ENCODE results near the gene LPGAT1. TPM values are rescaled to one million over a fixed set of nuclear protein-coding genes. Genes with fewer than 3 reads are reported as not detected.
A peak's percentile ranks its signal among the peaks of the same experiment; 100 is the strongest.

Gene LPGAT1, protein sequence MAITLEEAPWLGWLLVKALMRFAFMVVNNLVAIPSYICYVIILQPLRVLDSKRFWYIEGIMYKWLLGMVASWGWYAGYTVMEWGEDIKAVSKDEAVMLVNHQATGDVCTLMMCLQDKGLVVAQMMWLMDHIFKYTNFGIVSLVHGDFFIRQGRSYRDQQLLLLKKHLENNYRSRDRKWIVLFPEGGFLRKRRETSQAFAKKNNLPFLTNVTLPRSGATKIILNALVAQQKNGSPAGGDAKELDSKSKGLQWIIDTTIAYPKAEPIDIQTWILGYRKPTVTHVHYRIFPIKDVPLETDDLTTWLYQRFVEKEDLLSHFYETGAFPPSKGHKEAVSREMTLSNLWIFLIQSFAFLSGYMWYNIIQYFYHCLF
- 10 to 100 TPM; 49.0 to 76.2 (median 62.2) TPM for total RNA-seq

DNA sequence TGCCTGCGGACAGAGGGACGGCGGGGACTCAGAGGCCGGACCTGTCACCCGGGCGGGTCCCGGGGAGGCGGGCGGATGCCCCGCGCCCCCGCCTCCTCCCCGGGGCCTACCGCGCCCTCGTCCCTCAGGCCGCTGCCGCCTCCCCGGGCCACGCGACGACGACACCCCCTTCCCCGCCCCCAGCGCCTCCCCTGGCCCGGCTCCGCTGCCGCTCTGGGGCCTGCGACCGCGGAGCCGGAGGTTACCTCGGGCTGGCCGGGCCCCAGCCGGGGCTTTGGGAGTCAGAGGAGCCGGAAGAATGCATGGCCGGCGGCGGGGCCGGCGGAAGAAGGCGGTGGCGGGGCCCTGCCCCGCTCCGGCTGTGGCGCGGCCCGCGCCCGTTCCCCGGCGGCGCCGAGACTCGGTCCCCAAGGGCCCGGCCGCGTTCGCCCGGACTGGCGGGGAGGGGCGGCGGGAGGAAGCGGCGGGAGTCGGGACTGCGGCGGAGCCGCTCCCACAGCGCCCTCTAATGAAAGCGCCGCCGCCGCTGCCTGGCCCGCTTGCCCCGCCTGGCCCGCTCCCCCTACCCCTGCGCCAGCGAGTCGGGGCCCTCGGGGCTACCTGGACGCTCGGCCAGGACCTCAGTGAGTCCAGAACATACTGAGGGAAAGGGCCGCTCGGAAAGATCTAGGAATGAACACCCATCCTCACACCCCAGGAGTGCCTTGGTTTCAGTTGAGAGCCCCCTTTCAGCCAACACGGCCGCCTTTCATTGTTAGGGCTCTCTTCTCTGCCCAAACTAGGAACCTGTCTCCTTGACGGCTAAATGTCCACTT is at the start of gene LPGAT1:
TSS of gene LPGAT1 (minus strand) at position 436 of the 815 bp plus-strand sequence. CDS start 1,467 bp downstream, outside the sequence.
- 1% methylated on average over 7 of the region's 88 CpGs for WGBS
- peak within 1 kb of the TSS; percentile 94 to 99 (median 95) for H3K4me3 ChIP-seq
- peak in 1 of 2 donors; percentile 32 for TF ChIP-seq POLR2AphosphoS5 (IDR thresholded peaks at IDR 0.05)
- no peak for TF ChIP-seq POLR2A (IDR thresholded peaks at IDR 0.05; ENCODE audit: low read depth)
- TF ChIP-seq, protein P1, sequence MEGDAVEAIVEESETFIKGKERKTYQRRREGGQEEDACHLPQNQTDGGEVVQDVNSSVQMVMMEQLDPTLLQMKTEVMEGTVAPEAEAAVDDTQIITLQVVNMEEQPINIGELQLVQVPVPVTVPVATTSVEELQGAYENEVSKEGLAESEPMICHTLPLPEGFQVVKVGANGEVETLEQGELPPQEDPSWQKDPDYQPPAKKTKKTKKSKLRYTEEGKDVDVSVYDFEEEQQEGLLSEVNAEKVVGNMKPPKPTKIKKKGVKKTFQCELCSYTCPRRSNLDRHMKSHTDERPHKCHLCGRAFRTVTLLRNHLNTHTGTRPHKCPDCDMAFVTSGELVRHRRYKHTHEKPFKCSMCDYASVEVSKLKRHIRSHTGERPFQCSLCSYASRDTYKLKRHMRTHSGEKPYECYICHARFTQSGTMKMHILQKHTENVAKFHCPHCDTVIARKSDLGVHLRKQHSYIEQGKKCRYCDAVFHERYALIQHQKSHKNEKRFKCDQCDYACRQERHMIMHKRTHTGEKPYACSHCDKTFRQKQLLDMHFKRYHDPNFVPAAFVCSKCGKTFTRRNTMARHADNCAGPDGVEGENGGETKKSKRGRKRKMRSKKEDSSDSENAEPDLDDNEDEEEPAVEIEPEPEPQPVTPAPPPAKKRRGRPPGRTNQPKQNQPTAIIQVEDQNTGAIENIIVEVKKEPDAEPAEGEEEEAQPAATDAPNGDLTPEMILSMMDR (IDR thresholded peaks at IDR 0.05): peak; percentile 72 to 85 (median 75)
- peaks cover 0 to 7% (median 2%) of the 10 kb centered on the region in 4 donors for H3K36me3 ChIP-seq
- peaks cover 15 to 46% (median 37%) of the 10 kb centered on the region in 4 donors for H3K4me1 ChIP-seq
- no peaks in the 10 kb centered on the region for H3K9me3 ChIP-seq
- no peak for DNase-seq (ENCODE audit: extremely low spot score)
- peak within 1 kb of the TSS; percentile 92 to 93 (median 92) for H3K27ac ChIP-seq (replicated peaks in 1 of 4)
- intact Hi-C loops (cut with DNase I): loop anchor here (2.0 to 5.0 kb wide), 2 partner anchors 132 to 148 kb away; no protein-coding TSS in a partner anchor
- H3K27me3 ChIP-seq: no peaks in the 10 kb centered on the region

DNA sequence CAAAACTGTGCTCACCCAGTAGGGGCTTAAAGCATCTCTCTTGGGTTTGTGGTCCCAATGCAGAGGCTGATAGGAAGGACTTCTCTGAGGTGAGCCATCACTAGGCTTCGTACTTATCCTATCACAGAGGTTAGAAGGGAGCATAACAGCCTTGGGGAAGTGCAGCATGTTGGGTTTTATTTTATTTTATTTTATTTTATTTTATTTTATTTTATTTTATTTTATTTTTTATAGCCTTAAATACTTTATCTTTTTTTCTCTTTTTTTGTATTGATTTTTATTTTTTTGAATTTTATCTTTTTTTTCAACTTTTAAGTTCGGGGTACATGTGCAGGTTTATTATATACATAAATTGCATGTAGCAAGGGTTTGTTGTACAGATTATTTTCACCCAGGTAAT is 48.9 kb upstream of the LPGAT1 start:
- Histone ChIP-seq H3K9me3 (no peaks in the 10 kb centered on the region), H3K27me3 (no peaks in the 10 kb centered on the region), H3K4me1 (no peaks in the 10 kb centered on the region), H3K27ac (replicated peaks in 1 of 4) (no peak overlapping the region), H3K4me3 (no peak overlapping the region), H3K36me3 (no peaks in the 10 kb centered on the region)
- 91% methylated on average over 2 of the region's 2 CpGs for WGBS
- no peak for TF ChIP-seq EP300 (IDR thresholded peaks at IDR 0.05)
- TF ChIP-seq POLR2A (IDR thresholded peaks at IDR 0.05; ENCODE audit: low read depth): no peak
- TF ChIP-seq POLR2AphosphoS5 (IDR thresholded peaks at IDR 0.05): no peak
- TF ChIP-seq, protein P1 (IDR thresholded peaks at IDR 0.05): no peak
- DNase-seq (ENCODE audit: extremely low spot score): no peak
- intact Hi-C loops (cut with DNase I): no loop called here

DNA sequence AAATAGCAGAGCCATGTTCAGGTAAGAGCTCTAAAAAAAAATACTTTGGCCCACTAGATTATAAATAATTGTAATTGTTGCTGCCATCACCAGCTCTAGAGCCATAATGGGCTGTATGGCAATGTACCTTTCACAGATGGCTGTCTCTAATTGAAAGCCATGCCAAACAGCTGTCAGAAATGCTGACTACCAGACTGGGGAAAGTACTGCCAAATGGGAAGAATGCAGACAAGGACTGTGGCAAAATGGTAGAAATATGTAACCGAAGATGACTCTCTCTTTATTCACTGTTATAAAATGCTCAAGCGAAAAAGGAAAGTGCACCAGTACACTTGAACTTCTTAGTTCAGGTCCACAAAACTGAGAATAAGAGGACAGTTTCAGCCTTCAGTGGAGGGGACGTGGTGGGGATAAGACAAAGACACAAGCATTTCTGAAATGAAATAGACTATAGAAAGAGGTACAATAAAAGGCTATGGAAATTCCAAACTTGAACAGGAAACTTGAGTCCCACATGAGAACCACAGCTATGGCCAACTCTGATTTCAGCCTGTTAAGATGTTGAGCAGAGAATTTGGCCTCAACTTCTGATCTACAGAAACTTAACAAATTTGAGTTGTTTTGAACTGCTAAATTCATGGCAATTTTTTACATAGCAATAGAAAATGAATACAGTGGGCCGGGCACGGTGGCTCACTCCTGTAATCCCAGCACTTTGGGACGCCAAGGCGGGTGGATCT is 46.5 kb upstream of the LPGAT1 start:
- Histone ChIP-seq H3K27me3 (no peaks in the 10 kb centered on the region), H3K27ac (replicated peaks in 1 of 4) (no peak overlapping the region), H3K4me3 (no peak overlapping the region), H3K36me3 (no peaks in the 10 kb centered on the region), H3K4me1 (no peaks in the 10 kb centered on the region), H3K9me3 (no peaks in the 10 kb centered on the region)
- no peak for TF ChIP-seq POLR2AphosphoS5 (IDR thresholded peaks at IDR 0.05)
- TF ChIP-seq, protein P1 (IDR thresholded peaks at IDR 0.05): no peak
- no peak for TF ChIP-seq POLR2A (IDR thresholded peaks at IDR 0.05; ENCODE audit: low read depth)
- TF ChIP-seq EP300 (IDR thresholded peaks at IDR 0.05): no peak
- intact Hi-C loops (cut with DNase I): no loop called here
- WGBS: 92% methylated on average over 7 of the region's 7 CpGs
- peak; percentile 75 for DNase-seq (ENCODE audit: extremely low spot score)

DNA sequence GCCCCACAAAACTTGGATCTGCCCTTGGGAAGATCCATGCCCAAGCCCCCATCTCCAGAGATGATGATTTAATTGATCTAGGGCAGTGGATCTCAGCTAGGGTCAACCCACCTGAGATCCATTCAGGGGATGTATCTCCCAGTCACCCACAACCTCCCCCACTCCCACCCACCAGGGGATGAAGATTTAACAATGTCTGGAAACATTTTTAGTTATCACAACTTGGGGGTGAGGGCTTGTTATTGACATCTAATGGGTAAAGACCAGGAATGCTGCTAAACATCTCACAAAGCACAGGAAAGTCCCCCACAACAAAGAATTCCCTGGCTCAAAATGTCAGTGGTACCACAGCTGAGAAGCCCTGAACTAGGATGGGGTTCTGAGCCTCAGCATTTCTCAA is 45.0 kb upstream of the LPGAT1 start:
- Histone ChIP-seq H3K27ac (replicated peaks in 1 of 4) (no peak overlapping the region), H3K36me3 (no peaks in the 10 kb centered on the region), H3K9me3 (no peaks in the 10 kb centered on the region), H3K4me1 (no peaks in the 10 kb centered on the region), H3K4me3 (no peak overlapping the region), H3K27me3 (no peaks in the 10 kb centered on the region)
- intact Hi-C loops (cut with DNase I): no loop called here
- peak; percentile 31 for DNase-seq (ENCODE audit: extremely low spot score)
- TF ChIP-seq EP300 (IDR thresholded peaks at IDR 0.05) (no peak), POLR2AphosphoS5 (IDR thresholded peaks at IDR 0.05) (no peak), POLR2A (IDR thresholded peaks at IDR 0.05; ENCODE audit: low read depth) (no peak)
- TF ChIP-seq, protein P1 (IDR thresholded peaks at IDR 0.05): no peak

Data from esophagus muscularis mucosa (tissue), 4 donors.